GM23338 (cell line): ENCODE data around the gene NFKB1. TPM values are rescaled to one million over a fixed set of nuclear protein-coding genes. Genes with fewer than 3 reads are reported as not detected.

ENCODE experiments used
- ATAC-seq: fragments of 200-7000 bp; cut with Tn5 transposase; 3 replicates; pipeline ENCODE4 v1.9.1; 2020
- DNase-seq: peaks from one replicate; pipeline ENCODE4 v3.0.0-alpha.2; 2015; ENCODE audit warnings: low spot score
- H2AFZ ChIP-seq: fragments of 200-600 bp; sonication (generic); 2 replicates; pipeline ENCODE4 v1.8.0; 2016; ENCODE audit warnings: antibody characterized with exemption, mild to moderate bottlenecking, moderate library complexity
- H3F3A ChIP-seq: fragments of 200-600 bp; sonication (generic); replicated peaks from 2 replicates; pipeline ENCODE4 v1.8.0; 2017; ENCODE audit warnings: antibody characterized with exemption, mixed run types, low read depth
- H3K27ac ChIP-seq: fragments of 200-600 bp; sonication (generic); 2 replicates; pipeline ENCODE4 v1.6.1; 2016; ENCODE audit warnings: low read depth
- H3K27me3 ChIP-seq: fragments of 200-600 bp; sonication (generic); 2 replicates; pipeline ENCODE4 v1.8.0; 2016; ENCODE audit warnings: mild to moderate bottlenecking, mixed run types, moderate library complexity; ENCODE audit not compliant: insufficient read depth
- H3K36me3 ChIP-seq: fragments of 200-600 bp; sonication (generic); 2 replicates; pipeline ENCODE4 v1.8.0; 2016; ENCODE audit warnings: mild to moderate bottlenecking; ENCODE audit not compliant: insufficient read depth
- H3K4me1 ChIP-seq: fragments of 200-600 bp; sonication (generic); 2 replicates; pipeline ENCODE4 v1.8.0; 2016; ENCODE audit warnings: mild to moderate bottlenecking, moderate library complexity; ENCODE audit not compliant: insufficient read depth
- H3K4me2 ChIP-seq: fragments of 200-600 bp; sonication (generic); 2 replicates; pipeline ENCODE4 v1.7.1; 2017; ENCODE audit warnings: mixed run types
- H3K4me3 ChIP-seq: fragments of 200-600 bp; sonication (generic); 2 replicates; pipeline ENCODE4 v1.6.1; 2016; ENCODE audit warnings: mixed run types
- H3K79me2 ChIP-seq: fragments of 200-600 bp; sonication (generic); replicated peaks from 2 replicates; pipeline ENCODE4 v1.8.0; 2017; ENCODE audit warnings: mild to moderate bottlenecking; ENCODE audit not compliant: insufficient read depth
- H3K9me2 ChIP-seq: fragments of 200-600 bp; sonication (generic); 2 replicates; pipeline ENCODE4 v1.8.0; 2017; ENCODE audit not compliant: insufficient read depth
- H4K20me1 ChIP-seq: fragments of 200-600 bp; sonication (generic); replicated peaks from 2 replicates; pipeline ENCODE4 v1.8.0; 2017; ENCODE audit warnings: mild to moderate bottlenecking; ENCODE audit not compliant: insufficient read depth
- H3K27ac Mint-ChIP-seq: 2 replicates; pipeline ENCODE4 v1.8.0; 2020; ENCODE audit warnings: inconsistent platforms, mild to moderate bottlenecking, moderate library complexity, mixed read lengths
- H3K27me3 Mint-ChIP-seq: 3 replicates; pipeline ENCODE4 v1.8.0; 2022; ENCODE audit warnings: low read depth, mild to moderate bottlenecking, moderate library complexity, mixed read lengths, inconsistent platforms; ENCODE audit not compliant: insufficient read depth, poor library complexity
- H3K36me3 Mint-ChIP-seq: 3 replicates; pipeline ENCODE4 v1.8.0; 2021; ENCODE audit warnings: low read depth, mild to moderate bottlenecking, inconsistent platforms, moderate library complexity, mixed read lengths
- H3K4me1 Mint-ChIP-seq: 3 replicates; pipeline ENCODE4 v1.8.0; 2020; ENCODE audit warnings: mild to moderate bottlenecking, inconsistent platforms, mixed read lengths
- H3K4me3 Mint-ChIP-seq: 3 replicates; pipeline ENCODE4 v1.8.0; 2021; ENCODE audit warnings: moderate library complexity, mild to moderate bottlenecking, inconsistent platforms, mixed read lengths
- H3K9me3 Mint-ChIP-seq: 3 replicates; pipeline ENCODE4 v1.8.0; 2020; ENCODE audit warnings: moderate library complexity, mild to moderate bottlenecking, inconsistent platforms, mixed read lengths
- ETS1 ChIP-seq: IDR thresholded peaks from 2 replicates; pipeline ENCODE4 v1.6.1; 2016; ENCODE audit warnings: antibody characterized with exemption
- ZNF114 ChIP-seq: fragments of 250-450 bp; sonication (Bioruptor Pico); IDR thresholded peaks from 2 replicates; pipeline ENCODE4 v1.5.0; 2020; ENCODE audit warnings: mild to moderate bottlenecking, moderate library complexity
- ZNF331 ChIP-seq: fragments of 250-450 bp; sonication (Bioruptor Pico); IDR thresholded peaks from 2 replicates; pipeline ENCODE4 v1.5.0; 2020; ENCODE audit warnings: low read depth, mild to moderate bottlenecking, moderate library complexity
- ZNF462 ChIP-seq: fragments of 250-450 bp; sonication (Bioruptor Pico); IDR thresholded peaks from 2 replicates; pipeline ENCODE4 v1.5.0; 2020; ENCODE audit warnings: mild to moderate bottlenecking, moderate library complexity
- polyA plus RNA-seq: library from polyadenylated mRNA; unstranded; fragments of >200 nt; fragmentation: Nextera tagmentation; extraction: Ambion mirVana; gene quantifications from 2 replicates; pipeline ENCODE4 v1.2.1, GENCODE V29; 2016
- total RNA-seq: library from RNA; depleted of rRNA; stranded (reverse); fragments of >200 nt; shearing (Covaris generic); gene quantifications from 2 replicates; pipeline ENCODE4 v1.2.3, GENCODE V29; 2014

NFKB1 gene
- total and polyA plus RNA-seq, 2 experiments from 2014 or later: 0.82 to 4.6 TPM

GRCh38 chr4:102536768-102537167 is 35.6 kb downstream of the NFKB1 start:
- Histone ChIP-seq H3F3A (no peaks in the 10 kb centered on the region), H3K4me1 (no peaks in the 10 kb centered on the region), H3K36me3 (no peaks in the 10 kb centered on the region), H3K27ac (no peak overlapping the region), H2AFZ (no peak overlapping the region), H3K4me3 (no peak overlapping the region), H3K9me2 (no peaks in the 10 kb centered on the region), H3K4me2 (no peak overlapping the region), H3K79me2 (no peaks in the 10 kb centered on the region), H4K20me1 (no peaks in the 10 kb centered on the region), H3K27me3 (no peaks in the 10 kb centered on the region)
- no peaks in the 10 kb centered on the region; the same call in 1 of the 3 replicates for H3K4me1 Mint-ChIP-seq
- no peak overlapping the region for H3K4me3 Mint-ChIP-seq
- no peaks in the 10 kb centered on the region for H3K27me3 Mint-ChIP-seq
- H3K27ac Mint-ChIP-seq: no peak overlapping the region
- DNase-seq (no peak), ATAC-seq (no peak)
- H3K36me3 Mint-ChIP-seq: no peaks in the 10 kb centered on the region
- TF ChIP-seq ZNF462: no peak
- H3K9me3 Mint-ChIP-seq: no peaks in the 10 kb centered on the region

GRCh38 chr4:102537269-102537668 is 36.1 kb downstream of the NFKB1 start:
- no peak for ATAC-seq
- Histone ChIP-seq H3K27ac (no peak overlapping the region), H3K79me2 (no peaks in the 10 kb centered on the region), H3K9me2 (no peaks in the 10 kb centered on the region), H3F3A (no peaks in the 10 kb centered on the region), H3K27me3 (no peaks in the 10 kb centered on the region), H4K20me1 (no peaks in the 10 kb centered on the region), H3K36me3 (no peaks in the 10 kb centered on the region), H3K4me3 (no peak overlapping the region), H3K4me2 (no peak overlapping the region), H3K4me1 (no peaks in the 10 kb centered on the region), H2AFZ (no peak overlapping the region)
- H3K27ac Mint-ChIP-seq: no peak overlapping the region
- no peaks in the 10 kb centered on the region for H3K9me3 Mint-ChIP-seq
- no peak for DNase-seq
- TF ChIP-seq ZNF331 (CRISPR knock-in tag): no peak
- no peak for TF ChIP-seq ZNF114
- no peak for TF ChIP-seq ETS1
- H3K4me1 Mint-ChIP-seq: no peaks in the 10 kb centered on the region; the same call in 1 of the 3 replicates
- H3K4me3 Mint-ChIP-seq: no peak overlapping the region
- H3K36me3 Mint-ChIP-seq: no peaks in the 10 kb centered on the region
- H3K27me3 Mint-ChIP-seq: no peaks in the 10 kb centered on the region
